ENCODE results near the gene C2orf68.

DNA sequence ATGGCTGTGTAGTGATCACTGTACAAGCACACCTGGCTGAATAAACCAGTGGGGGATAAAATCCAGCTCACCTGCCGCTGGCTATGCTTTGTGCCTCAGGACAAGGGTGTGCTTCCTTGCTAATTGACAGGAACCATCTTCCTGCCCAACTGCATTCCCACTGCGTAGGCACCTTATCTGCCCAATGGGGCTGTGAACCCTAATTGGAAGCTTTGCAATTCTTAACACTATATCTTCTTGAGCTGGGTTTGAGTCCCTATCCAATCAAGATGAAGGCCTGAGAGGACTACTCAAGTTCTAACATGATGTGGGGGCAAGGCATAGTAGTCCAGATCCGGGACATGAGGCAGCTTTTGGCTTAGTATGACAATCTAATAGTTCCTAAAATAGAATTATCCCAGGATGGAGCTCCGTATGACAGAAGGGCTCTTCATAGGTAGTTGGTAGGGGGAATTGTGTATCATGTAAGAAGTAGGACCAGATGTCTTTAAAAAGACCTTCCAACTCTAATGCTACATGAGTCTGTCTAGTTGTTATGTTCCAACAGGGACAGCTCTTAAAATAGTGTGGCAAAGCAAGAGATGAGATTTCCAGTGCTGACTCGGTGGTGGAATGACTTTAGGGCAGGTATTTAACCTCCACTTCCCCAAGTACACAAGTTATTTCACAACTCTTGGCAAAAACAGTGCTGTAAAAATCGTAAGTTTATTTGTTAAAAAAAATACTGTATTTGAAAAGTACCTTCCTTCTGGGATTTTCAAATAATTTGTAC lies 7.1 kb downstream of the C2orf68 start:
- TF ChIP-seq, protein P1, sequence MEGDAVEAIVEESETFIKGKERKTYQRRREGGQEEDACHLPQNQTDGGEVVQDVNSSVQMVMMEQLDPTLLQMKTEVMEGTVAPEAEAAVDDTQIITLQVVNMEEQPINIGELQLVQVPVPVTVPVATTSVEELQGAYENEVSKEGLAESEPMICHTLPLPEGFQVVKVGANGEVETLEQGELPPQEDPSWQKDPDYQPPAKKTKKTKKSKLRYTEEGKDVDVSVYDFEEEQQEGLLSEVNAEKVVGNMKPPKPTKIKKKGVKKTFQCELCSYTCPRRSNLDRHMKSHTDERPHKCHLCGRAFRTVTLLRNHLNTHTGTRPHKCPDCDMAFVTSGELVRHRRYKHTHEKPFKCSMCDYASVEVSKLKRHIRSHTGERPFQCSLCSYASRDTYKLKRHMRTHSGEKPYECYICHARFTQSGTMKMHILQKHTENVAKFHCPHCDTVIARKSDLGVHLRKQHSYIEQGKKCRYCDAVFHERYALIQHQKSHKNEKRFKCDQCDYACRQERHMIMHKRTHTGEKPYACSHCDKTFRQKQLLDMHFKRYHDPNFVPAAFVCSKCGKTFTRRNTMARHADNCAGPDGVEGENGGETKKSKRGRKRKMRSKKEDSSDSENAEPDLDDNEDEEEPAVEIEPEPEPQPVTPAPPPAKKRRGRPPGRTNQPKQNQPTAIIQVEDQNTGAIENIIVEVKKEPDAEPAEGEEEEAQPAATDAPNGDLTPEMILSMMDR (IDR thresholded peaks at IDR 0.05; ENCODE audit: insufficient read depth, low read length): no peak
- no peak for TF ChIP-seq POLR2AphosphoS5 (IDR thresholded peaks at IDR 0.05; ENCODE audit: low read depth)
- TF ChIP-seq, protein P2, sequence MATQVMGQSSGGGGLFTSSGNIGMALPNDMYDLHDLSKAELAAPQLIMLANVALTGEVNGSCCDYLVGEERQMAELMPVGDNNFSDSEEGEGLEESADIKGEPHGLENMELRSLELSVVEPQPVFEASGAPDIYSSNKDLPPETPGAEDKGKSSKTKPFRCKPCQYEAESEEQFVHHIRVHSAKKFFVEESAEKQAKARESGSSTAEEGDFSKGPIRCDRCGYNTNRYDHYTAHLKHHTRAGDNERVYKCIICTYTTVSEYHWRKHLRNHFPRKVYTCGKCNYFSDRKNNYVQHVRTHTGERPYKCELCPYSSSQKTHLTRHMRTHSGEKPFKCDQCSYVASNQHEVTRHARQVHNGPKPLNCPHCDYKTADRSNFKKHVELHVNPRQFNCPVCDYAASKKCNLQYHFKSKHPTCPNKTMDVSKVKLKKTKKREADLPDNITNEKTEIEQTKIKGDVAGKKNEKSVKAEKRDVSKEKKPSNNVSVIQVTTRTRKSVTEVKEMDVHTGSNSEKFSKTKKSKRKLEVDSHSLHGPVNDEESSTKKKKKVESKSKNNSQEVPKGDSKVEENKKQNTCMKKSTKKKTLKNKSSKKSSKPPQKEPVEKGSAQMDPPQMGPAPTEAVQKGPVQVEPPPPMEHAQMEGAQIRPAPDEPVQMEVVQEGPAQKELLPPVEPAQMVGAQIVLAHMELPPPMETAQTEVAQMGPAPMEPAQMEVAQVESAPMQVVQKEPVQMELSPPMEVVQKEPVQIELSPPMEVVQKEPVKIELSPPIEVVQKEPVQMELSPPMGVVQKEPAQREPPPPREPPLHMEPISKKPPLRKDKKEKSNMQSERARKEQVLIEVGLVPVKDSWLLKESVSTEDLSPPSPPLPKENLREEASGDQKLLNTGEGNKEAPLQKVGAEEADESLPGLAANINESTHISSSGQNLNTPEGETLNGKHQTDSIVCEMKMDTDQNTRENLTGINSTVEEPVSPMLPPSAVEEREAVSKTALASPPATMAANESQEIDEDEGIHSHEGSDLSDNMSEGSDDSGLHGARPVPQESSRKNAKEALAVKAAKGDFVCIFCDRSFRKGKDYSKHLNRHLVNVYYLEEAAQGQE (IDR thresholded peaks at IDR 0.05; ENCODE audit: insufficient replicate concordance, low read depth): no peak

Measured in HL-60 (cell line).